ENCODE results near the gene EBF3.

Gene EBF3

DNA sequence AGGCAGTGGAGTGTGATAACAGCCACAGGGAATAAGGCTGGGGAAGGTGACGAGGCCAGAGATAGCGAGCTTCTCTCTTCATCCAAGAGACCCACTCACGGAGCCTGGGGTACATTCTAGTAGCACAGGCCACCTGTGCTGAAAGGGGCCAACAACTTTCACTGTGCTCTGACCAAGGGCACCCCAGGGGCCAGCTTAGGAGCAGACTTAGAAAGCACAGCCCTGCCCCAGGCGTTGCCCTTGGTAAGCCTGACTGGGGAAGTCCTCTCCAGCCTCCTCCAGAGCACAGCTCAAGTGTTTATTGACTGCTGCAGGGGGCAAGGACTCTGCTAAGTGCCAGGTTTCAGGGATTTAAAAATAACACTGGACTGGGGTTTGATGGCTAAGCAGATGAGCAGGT is 44.7 kb downstream of the EBF3 start:
- Histone ChIP-seq H3K4me1 (ENCODE audit: control insufficient read depth, insufficient read depth, low read length, poor library complexity, severe bottlenecking) (no peaks in the 10 kb centered on the region), H3K9me3 (ENCODE audit: control insufficient read depth, low read length) (no peaks in the 10 kb centered on the region)

DNA sequence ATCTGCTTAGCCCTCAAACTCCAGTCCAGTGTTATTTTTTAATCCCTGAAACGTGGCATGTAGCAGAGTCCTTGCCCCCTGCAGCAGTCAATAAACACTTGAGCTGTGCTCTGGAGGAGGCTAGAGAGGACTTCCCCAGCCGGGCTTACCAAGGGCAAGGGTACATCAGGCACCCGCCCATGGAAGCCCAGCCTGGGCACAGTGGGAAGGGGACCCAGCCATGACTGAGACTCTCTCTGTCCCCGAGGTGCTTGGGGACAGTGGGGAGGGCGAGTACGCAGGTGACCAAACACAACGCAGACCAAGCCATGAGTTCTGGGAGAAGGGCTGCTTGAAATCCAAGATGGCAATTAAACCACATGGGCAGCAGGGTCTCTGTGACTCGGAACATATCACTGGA is 45.2 kb downstream of the EBF3 start:
- H3K4me1 ChIP-seq (ENCODE audit: control insufficient read depth, insufficient read depth, low read length, poor library complexity, severe bottlenecking) = no peaks in the 10 kb centered on the region

More for the DNA sequence above, 44.7 kb downstream of the EBF3 start:
- no peaks in the 10 kb centered on the region for H3K27me3 ChIP-seq (replicated peaks; ENCODE audit: control insufficient read depth, insufficient read depth, low read length, poor library complexity, severe bottlenecking)
- H3K27ac ChIP-seq (ENCODE audit: insufficient read depth, low read length, poor library complexity, severe bottlenecking) = no peak overlapping the region
- no peaks in the 10 kb centered on the region for H3K36me3 ChIP-seq (ENCODE audit: control insufficient read depth, insufficient read depth, low read length)
- no peak for DNase-seq
- no peak overlapping the region for H3K4me3 ChIP-seq (ENCODE audit: insufficient read depth, low read depth, low read length, poor library complexity, severe bottlenecking)

GRCh38 chr10:129918401-129918800 is 45.7 kb downstream of the EBF3 start:
- Histone ChIP-seq H3K4me3 (ENCODE audit: insufficient read depth, low read depth, low read length, poor library complexity, severe bottlenecking) (no peak overlapping the region), H3K27me3 (replicated peaks; ENCODE audit: control insufficient read depth, insufficient read depth, low read length, poor library complexity, severe bottlenecking) (no peaks in the 10 kb centered on the region), H3K4me1 (ENCODE audit: control insufficient read depth, insufficient read depth, low read length, poor library complexity, severe bottlenecking) (no peaks in the 10 kb centered on the region), H3K9me3 (ENCODE audit: control insufficient read depth, low read length) (no peaks in the 10 kb centered on the region), H3K36me3 (ENCODE audit: control insufficient read depth, insufficient read depth, low read length) (no peaks in the 10 kb centered on the region), H3K27ac (ENCODE audit: insufficient read depth, low read length, poor library complexity, severe bottlenecking) (no peak overlapping the region)
- no peak for DNase-seq

More for the DNA sequence above, 45.2 kb downstream of the EBF3 start:
- Histone ChIP-seq H3K36me3 (ENCODE audit: control insufficient read depth, insufficient read depth, low read length) (no peaks in the 10 kb centered on the region), H3K27ac (ENCODE audit: insufficient read depth, low read length, poor library complexity, severe bottlenecking) (no peak overlapping the region), H3K9me3 (ENCODE audit: control insufficient read depth, low read length) (no peaks in the 10 kb centered on the region), H3K27me3 (replicated peaks; ENCODE audit: control insufficient read depth, insufficient read depth, low read length, poor library complexity, severe bottlenecking) (no peaks in the 10 kb centered on the region), H3K4me3 (ENCODE audit: insufficient read depth, low read depth, low read length, poor library complexity, severe bottlenecking) (no peak overlapping the region)
- DNase-seq = no peak

DNA sequence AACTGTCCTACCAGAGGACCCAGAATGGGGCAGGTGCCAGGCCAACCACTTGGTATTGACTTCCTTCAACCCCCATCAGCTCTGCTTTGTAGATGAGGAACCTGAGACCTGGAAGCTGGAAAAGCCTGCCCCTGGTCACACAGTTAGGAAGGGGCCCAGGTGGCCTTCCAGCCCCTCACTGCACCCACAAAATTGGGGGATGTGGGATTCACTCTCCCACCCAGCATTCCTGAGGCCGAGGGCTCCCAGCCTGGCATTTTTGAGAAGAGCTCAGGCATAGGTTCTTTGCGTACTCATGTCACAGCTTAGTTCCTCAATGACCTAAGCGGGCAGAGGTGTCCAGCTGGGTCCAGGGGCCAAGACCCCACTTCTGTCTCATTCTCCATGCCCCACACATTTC is 46.1 kb downstream of the EBF3 start:
- DNase-seq = no peak
- H3K27me3 ChIP-seq (replicated peaks; ENCODE audit: control insufficient read depth, insufficient read depth, low read length, poor library complexity, severe bottlenecking) = no peaks in the 10 kb centered on the region
- H3K27ac ChIP-seq (ENCODE audit: insufficient read depth, low read length, poor library complexity, severe bottlenecking) = no peak overlapping the region
- no peaks in the 10 kb centered on the region for H3K9me3 ChIP-seq (ENCODE audit: control insufficient read depth, low read length)
- no peaks in the 10 kb centered on the region for H3K4me1 ChIP-seq (ENCODE audit: control insufficient read depth, insufficient read depth, low read length, poor library complexity, severe bottlenecking)
- H3K4me3 ChIP-seq (ENCODE audit: insufficient read depth, low read depth, low read length, poor library complexity, severe bottlenecking) = no peak overlapping the region
- no peaks in the 10 kb centered on the region for H3K36me3 ChIP-seq (ENCODE audit: control insufficient read depth, insufficient read depth, low read length)

DNA sequence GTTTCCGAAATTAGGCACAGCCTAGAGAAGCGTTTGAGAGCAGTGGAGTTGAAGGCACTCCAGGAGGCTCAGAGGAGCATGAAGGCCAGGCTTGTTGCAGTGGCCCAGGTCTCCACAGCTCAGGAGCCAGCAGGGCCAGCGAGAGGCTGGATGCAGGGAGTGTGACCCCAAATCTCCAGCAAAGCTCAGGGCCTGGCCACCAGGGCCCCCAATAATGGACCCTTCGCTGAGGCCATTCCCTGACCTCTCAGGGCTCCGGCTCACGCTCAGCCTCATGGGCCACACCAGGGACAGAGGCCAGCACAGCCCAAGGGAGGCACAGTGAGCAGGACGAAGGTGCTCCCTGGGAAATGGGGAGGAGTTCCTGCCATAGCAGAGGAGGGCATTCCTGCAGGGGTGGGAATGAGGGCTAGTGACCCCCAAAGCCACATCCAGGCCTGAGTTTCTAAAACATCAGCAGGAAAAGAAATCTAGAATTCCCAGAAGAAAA is 47.5 kb downstream of the EBF3 start:
- H3K36me3 ChIP-seq (ENCODE audit: control insufficient read depth, insufficient read depth, low read length) = no peaks in the 10 kb centered on the region
- H3K9me3 ChIP-seq (ENCODE audit: control insufficient read depth, low read length) = no peaks in the 10 kb centered on the region
- no peak for DNase-seq
- no peak overlapping the region for H3K4me3 ChIP-seq (ENCODE audit: insufficient read depth, low read depth, low read length, poor library complexity, severe bottlenecking)
- H3K4me1 ChIP-seq (ENCODE audit: control insufficient read depth, insufficient read depth, low read length, poor library complexity, severe bottlenecking) = no peaks in the 10 kb centered on the region
- no peak overlapping the region for H3K27ac ChIP-seq (ENCODE audit: insufficient read depth, low read length, poor library complexity, severe bottlenecking)
- no peaks in the 10 kb centered on the region for H3K27me3 ChIP-seq (replicated peaks; ENCODE audit: control insufficient read depth, insufficient read depth, low read length, poor library complexity, severe bottlenecking)

- Histone ChIP-seq H3K36me3 (ENCODE audit: control insufficient read depth, insufficient read depth, low read length) (no peaks in the 10 kb centered on the region), H3K27me3 (replicated peaks; ENCODE audit: control insufficient read depth, insufficient read depth, low read length, poor library complexity, severe bottlenecking) (no peaks in the 10 kb centered on the region), H3K4me3 (ENCODE audit: insufficient read depth, low read depth, low read length, poor library complexity, severe bottlenecking) (no peak overlapping the region), H3K4me1 (ENCODE audit: control insufficient read depth, insufficient read depth, low read length, poor library complexity, severe bottlenecking) (no peaks in the 10 kb centered on the region), H3K27ac (ENCODE audit: insufficient read depth, low read length, poor library complexity, severe bottlenecking) (no peak overlapping the region), H3K9me3 (ENCODE audit: control insufficient read depth, low read length) (no peaks in the 10 kb centered on the region)
- DNase-seq = no peak
Observed at GRCh38 chr10:129915526-129916378, 48.3 kb downstream of the EBF3 start.

- Histone ChIP-seq H3K4me1 (ENCODE audit: control insufficient read depth, insufficient read depth, low read length, poor library complexity, severe bottlenecking) (no peaks in the 10 kb centered on the region), H3K27ac (ENCODE audit: insufficient read depth, low read length, poor library complexity, severe bottlenecking) (no peak overlapping the region), H3K9me3 (ENCODE audit: control insufficient read depth, low read length) (no peaks in the 10 kb centered on the region), H3K4me3 (ENCODE audit: insufficient read depth, low read depth, low read length, poor library complexity, severe bottlenecking) (no peak overlapping the region), H3K36me3 (ENCODE audit: control insufficient read depth, insufficient read depth, low read length) (no peaks in the 10 kb centered on the region), H3K27me3 (replicated peaks; ENCODE audit: control insufficient read depth, insufficient read depth, low read length, poor library complexity, severe bottlenecking) (no peaks in the 10 kb centered on the region)
- DNase-seq = no peak
Observed at GRCh38 chr10:129914960-129915359, 49.1 kb downstream of the EBF3 start.

DNA sequence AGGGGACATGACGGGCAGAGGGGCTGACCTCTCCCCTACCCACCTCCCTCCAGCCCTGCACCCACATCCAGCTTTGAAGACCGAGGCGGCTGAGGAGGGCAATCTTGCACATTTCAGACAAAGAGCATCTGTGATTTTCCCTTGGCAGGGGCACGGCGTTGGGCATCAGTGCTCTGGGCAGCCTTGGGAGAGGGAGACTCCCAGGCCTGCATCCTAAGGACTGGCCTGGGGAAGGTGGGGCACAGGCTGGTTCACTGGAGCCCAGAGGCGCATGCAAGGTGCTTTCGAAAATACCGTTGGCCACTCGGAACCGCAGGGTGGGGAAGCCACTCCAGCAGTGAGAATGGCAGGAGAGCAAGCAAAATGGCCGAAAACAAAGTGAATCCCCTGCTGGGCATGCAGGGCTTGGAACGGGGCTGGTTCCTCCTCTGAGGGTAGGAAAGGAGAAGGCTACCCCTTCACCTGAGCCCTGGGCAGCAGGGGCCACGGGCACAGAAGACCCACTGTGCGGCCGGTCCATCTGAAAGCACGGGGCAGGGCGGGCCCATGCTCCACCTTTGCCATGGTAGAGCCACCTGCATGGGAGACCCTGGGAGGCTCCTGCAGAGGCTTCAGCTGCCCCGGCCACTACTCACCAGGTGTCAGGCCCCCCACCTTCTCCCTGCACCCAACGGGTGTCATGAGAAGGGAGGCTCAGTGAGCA is 49.8 kb downstream of the EBF3 start:
- Histone ChIP-seq H3K4me3 (ENCODE audit: insufficient read depth, low read depth, low read length, poor library complexity, severe bottlenecking) (no peak overlapping the region), H3K4me1 (ENCODE audit: control insufficient read depth, insufficient read depth, low read length, poor library complexity, severe bottlenecking) (no peaks in the 10 kb centered on the region), H3K36me3 (ENCODE audit: control insufficient read depth, insufficient read depth, low read length) (no peaks in the 10 kb centered on the region), H3K9me3 (ENCODE audit: control insufficient read depth, low read length) (no peaks in the 10 kb centered on the region), H3K27me3 (replicated peaks; ENCODE audit: control insufficient read depth, insufficient read depth, low read length, poor library complexity, severe bottlenecking) (no peaks in the 10 kb centered on the region), H3K27ac (ENCODE audit: insufficient read depth, low read length, poor library complexity, severe bottlenecking) (no peak overlapping the region)
- no peak for DNase-seq

- Histone ChIP-seq H3K4me1 (ENCODE audit: control insufficient read depth, insufficient read depth, low read length, poor library complexity, severe bottlenecking) (no peaks in the 10 kb centered on the region), H3K36me3 (ENCODE audit: control insufficient read depth, insufficient read depth, low read length) (no peaks in the 10 kb centered on the region), H3K27me3 (replicated peaks; ENCODE audit: control insufficient read depth, insufficient read depth, low read length, poor library complexity, severe bottlenecking) (no peaks in the 10 kb centered on the region), H3K4me3 (ENCODE audit: insufficient read depth, low read depth, low read length, poor library complexity, severe bottlenecking) (no peak overlapping the region), H3K27ac (ENCODE audit: insufficient read depth, low read length, poor library complexity, severe bottlenecking) (no peak overlapping the region), H3K9me3 (ENCODE audit: control insufficient read depth, low read length) (no peaks in the 10 kb centered on the region)
- DNase-seq = no peak
Observed at GRCh38 chr10:129912986-129913695, 50.9 kb downstream of the EBF3 start.

Measured in effector memory CD4-positive, alpha-beta T cell (primary cell).